NCI-H748 (cell line): ENCODE data around the gene SEPTIN10.

ENCODE experiments used
- DNase-seq: peaks from one replicate; lab custom pipeline; 2025; ENCODE audit not compliant: unreplicated experiment; lab: John Stamatoyannopoulos, UW

The SEPTIN10 gene

DNA sequence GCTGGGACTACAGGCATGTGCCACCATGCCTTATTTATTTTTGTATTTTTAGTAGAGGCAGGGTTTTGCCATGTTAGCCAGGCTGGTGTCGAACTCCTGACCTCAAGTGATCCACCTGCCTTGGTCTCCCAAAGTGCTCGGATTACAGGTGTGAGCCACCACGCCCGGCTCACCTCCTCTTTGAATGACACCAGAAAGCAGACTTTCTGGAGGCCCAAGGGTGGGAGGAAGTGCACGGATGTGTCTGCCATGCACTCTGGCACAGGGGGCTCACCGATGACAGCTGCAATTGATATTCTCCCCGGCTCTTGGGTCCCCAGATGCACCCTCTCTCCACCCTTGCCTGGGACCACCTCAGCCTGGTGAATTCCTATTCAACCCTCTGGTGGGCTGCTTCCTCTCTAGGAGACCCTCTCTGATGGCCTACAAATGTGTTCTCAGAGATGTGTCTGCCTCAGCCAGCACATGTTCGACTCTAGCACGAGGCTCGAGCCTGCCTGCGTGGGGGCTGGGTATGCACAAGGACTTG is 87.3 kb downstream of the SEPTIN10 start:
- no peak for DNase-seq

DNA sequence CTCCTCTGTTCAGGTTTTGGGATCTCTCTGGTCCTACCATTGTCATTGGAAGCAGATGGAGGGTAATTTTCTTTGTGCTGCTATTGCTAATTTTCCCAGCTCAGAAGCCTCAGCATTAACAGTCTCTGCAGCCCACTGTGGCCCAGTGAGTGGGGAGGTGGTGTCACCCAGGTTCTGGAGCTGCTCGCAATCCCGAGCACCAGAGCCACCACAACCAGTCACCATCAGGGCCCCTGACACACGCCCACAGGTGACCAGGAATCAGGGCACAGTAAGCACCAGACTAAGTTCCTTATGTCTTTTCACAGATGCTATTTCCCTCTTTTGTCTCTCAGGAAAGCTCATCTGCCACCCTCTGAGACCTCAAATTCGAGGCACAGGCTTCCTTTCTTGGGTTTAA is 87.9 kb downstream of the SEPTIN10 start:
- DNase-seq, result no peak

DNA sequence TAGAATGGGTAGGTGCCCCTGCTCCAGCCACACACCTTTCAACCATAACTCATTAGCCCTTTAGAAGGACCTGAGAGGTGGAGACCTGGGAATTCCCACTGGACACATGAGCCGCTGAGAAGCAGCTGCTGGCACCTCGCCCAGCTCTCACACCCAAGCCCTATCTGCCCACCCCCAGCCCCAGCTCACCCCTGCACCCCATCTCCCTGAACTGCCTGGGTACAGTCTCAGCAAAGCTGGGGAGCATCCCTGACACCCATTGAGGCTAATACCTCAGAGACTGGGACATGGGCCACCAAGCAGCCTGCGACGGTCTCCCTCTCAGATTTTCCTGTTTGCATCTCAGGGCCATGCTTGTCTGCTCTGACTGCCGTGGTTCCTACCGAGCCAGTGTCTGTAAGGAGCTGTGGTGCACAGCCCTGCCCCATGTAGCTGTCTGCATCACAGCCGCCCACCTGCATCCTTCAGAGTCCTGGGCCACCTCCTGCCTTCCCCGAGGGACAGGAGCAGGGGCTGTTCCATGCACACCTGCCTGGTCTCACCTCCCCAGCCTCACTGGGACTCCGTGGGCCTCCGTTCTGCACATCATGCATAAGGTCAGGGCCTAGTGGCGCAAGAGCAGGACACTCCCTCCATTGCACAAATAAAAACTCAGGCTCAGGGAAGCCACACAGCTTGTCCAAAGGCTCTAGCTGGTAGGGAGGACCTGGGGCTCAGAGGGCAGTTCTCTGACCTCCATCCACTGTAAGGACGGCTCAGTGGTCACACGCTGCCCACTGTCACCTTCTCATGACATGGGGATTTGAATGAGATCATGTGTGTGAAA is 90.0 kb downstream of the SEPTIN10 start:
- no peak for DNase-seq

DNA sequence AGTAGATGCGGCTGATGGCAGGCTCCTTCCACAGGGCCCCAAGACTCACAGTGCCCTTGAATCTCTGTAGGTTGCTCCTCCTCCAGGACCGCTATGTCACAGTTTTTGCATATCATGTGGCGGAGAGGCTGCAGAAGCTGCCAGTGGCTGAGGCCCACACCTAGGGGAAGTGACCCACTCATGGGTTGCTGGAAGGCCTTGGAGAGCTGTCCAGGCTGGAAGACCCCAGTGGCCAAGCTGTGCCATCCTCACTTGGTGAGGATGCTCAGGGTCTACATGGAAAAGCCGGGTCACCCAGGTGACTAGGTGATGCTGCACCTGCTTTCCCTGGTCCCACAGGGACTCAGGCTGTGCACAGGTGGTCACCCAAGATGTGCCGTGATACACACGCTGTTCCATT is 90.6 kb downstream of the SEPTIN10 start:
- DNase-seq, result no peak

DNA sequence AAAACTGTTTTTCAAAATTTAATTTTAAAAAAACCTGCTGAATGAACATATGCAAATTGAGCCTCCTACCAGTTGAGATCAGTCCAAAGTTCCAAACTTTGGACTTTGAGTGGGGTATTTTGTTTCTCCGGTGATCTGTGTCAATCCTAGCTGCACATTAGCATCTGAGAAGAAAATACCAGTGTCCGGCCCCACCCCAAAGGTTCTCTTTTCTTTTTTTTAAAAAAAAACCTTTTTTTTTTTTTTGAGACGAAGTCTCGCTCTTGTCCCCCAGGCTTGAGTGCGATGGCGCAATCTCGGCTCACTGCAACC is 91.7 kb downstream of the SEPTIN10 start:
- no peak for DNase-seq

DNA sequence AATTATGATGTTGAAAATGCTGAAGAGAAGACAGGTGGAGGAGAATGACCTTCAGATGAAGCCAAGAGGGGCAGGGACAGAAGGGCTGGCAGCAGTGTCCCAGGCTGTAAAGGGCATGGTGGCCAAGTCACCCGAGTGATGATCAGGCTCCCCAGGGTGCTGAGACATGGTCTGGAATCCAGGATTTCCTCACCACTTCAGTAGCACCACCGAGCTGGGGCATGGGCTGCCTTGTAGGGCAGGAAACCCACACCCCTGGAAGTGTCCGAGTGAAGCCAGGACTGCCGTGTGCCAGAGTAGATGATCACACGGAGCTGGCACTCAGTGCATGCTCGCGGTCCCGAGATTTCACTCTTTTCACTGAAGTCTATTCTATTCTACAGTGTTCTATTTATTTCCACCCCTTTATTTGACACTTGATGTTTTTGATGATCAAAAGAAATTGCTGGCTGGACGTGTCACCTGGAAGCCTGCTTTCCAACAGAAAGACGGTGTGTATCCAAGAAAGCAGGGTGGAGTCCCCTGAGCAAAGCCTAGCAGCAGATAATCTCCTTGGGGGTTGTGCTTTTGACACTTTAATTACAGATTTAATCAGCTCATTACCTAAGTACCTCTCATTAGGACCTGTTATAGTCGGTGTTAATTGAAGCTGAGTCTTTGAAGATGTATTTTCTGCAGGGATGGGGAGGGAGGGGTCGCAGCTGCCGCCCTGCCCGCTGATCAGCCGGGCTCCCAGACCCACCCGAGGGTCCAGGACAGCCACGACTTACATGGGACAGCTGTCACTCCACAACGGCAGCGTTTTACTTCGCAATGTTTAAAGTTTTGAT is 92.3 kb downstream of the SEPTIN10 start:
- DNase-seq, result peak; percentile 7

DNA sequence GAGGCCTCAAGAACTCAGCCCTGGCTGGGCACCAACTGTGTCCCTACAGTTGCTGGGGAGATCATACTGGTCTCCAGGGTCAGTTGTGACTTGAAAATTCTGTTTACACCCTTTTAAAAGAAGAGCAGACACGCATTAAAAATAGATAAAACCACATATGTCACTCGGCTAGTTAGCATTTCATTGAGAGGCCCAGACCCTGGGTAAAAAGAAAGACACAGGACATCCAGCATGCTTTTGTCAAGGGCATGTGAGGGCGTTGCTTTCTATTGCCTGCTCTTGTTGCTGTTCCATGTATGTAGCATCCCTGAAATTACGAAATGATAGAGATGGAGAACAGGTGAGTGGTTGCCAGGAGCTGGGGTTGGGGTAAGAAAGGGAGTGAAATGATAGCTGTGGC is 94.3 kb downstream of the SEPTIN10 start:
- no peak for DNase-seq

DNA sequence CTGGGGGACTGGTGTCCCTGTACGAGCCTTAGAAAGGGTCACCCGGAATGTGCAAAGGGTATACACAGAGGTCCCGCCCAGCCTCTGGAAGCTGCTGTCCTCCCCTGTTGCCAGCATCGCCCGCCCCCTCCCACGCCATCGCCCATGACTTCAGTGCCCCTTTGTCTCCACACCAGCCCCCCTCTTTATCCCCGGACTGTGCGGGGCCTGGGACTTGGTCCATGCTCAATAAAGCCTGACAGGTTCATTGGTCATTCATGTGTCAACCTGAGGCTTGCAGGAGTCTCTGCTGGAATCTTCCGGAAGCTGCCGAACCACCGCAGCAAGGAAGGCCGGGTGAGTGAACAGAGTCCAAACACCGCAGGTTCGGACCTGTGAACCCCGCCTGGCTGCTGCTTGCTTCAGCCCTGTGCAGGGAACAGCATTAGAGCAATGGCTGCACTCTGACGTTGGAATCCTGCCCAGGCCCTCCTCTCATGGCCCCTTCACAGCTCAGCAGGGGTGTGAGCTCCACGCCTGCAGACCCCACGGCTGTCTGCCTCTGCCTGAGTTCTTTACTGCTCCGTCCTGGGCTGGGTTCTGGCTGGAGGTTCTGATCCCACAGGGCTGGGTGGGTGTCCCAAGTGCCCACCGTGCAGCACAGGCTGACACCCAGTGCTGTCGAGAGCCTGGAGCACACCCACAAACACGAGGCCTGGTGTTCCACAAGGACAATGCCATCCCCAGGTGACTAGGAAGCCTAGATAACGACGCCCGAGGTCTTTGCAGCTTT is 96.5 kb downstream of the SEPTIN10 start:
- DNase-seq, result no peak

DNA sequence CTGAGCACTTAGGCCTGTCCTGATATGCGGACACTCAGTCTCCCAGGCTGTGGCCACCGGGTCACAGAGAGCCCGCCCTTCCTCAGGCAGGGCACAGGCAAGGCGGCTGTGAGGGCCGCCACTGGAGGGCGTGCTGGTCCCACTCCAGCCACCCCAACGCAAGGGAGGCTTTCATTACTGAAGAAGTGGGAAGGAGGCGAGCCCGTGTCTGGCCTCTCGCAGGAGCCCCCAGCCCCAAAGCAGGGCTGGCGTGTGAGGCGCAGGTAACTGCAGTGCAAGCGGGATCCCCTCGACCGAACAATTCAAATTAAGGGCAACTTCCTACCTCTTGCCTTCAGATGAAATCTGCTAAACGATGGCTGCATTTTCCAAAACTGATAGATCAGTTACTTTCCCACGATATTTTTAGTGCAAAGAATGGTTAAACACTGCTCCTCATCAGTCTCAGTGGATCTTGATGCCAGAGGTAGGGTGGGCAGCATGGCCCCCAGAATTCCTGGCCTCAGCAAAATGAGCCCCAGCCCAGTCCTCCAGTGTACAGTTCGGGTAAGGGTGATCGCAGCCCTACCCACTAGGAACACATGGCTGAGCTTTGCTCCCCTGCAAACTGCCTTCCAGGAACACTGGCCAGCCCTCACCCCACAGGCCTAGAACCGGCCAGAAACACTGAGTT is 97.2 kb downstream of the SEPTIN10 start:
- DNase-seq, result peak; percentile 28

DNA sequence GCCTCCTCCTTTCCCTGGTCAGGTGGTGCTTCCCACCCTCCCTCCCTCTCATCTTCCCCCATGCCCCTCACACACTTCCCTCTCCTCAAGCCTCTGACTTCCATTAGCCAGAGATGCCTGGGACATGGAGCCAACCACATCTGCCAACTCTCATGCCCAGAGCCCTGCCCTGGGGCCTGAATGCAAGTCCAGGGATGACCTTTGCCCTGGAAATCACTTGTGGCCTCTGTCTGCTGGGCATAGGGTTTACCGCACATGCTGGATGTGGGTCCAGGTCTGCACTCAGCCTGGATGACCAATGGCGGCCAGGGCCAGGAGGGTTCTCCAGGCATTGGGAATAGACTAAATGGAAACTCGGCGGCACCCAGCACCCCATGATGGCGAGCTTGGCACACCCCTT is 98.9 kb downstream of the SEPTIN10 start:
- DNase-seq, result no peak

DNA sequence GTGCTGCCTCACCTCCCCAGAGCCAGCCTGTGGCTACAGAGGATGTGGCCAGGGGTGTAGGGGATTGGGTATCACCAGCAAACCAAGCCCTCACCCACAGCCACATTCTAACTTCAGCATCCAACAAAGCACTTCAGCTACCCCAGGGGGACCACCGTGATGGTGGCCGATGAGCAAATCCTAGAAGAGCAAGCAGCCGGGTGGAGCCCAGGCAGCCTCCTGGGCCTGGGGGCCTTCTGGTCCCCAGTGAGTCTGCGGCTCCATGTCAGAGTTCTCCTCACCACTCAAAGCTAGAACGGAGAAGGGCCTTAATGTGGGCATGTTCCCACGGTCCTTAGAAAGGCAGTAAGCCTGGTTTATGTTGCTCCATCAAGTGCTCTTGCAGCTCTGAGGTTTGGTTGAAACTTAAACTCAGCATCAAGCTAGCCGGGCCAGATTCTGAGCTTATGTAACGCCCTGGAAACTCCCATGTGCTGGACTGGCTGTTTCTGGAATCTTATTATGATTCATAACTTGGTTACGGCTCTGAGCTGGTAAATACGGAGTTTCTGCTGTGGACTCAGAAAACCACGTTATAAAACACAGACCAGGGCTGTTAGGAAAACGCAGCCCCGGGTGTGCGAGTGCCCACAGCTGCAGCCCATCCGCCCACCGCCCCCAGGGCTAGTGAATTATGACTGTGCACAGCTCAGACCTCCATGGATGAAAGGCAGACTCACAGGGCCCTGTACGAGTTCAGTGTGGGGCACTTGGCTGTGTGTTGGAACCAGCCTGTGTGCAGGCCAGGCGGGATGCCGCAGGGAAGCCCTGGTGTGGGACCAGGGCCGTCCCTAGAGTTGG is 99.8 kb downstream of the SEPTIN10 start:
- DNase-seq, result no peak

DNA sequence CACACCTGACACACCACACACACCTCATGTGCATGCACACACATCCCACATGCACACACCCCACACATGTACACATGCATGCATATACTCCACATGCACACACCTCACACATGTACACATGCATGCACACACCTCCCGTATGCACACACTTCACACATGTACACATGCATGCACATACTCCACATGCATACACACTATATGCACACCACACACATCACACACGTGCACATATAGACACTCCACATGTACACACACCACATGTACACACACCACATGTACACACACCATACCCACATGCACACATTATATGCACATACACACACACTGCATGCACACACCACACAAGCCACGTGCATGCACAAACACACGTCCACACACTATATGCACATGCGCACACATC is 100.5 kb downstream of the SEPTIN10 start:
- no peak for DNase-seq

DNA sequence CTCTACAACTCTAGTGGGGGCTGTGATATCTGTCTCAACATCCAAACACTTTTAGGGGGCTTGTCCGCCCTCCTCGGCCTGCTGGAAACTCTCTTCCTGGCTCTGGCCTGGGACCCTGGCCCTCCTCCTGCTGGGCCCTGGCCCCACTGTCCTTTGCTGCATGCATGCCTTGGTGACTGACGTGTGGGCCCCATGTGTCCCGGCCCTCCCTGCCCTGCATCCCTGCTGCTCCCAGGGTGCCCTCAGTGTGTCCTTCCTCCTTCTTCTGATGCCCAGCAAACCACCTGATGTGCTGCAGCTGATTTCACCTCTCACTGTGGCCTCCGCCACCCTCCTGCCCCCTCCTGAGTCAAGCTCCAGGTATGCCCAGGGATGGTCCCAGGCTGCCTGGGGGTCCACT is 101.7 kb downstream of the SEPTIN10 start:
- DNase-seq, result no peak

DNA sequence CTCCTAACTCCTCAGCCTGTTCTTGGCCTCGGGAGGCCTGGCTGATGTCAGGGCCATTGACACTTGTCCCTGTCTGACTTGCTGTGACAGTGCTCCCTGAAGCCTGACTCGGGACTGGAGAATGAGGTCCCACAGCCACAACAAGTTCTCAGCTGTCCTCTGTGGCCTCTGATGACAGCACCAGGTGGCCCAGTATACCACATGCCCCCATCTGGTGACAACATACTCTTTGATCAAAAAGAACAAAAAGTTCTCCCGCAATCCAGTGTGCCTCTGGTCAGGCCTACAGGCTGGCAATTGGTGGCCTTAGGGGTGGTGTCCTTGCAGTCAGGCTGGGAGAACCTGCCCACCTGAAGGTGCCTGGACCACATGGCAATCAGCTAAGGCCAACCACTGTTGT is 102.6 kb downstream of the SEPTIN10 start:
- no peak for DNase-seq

DNA sequence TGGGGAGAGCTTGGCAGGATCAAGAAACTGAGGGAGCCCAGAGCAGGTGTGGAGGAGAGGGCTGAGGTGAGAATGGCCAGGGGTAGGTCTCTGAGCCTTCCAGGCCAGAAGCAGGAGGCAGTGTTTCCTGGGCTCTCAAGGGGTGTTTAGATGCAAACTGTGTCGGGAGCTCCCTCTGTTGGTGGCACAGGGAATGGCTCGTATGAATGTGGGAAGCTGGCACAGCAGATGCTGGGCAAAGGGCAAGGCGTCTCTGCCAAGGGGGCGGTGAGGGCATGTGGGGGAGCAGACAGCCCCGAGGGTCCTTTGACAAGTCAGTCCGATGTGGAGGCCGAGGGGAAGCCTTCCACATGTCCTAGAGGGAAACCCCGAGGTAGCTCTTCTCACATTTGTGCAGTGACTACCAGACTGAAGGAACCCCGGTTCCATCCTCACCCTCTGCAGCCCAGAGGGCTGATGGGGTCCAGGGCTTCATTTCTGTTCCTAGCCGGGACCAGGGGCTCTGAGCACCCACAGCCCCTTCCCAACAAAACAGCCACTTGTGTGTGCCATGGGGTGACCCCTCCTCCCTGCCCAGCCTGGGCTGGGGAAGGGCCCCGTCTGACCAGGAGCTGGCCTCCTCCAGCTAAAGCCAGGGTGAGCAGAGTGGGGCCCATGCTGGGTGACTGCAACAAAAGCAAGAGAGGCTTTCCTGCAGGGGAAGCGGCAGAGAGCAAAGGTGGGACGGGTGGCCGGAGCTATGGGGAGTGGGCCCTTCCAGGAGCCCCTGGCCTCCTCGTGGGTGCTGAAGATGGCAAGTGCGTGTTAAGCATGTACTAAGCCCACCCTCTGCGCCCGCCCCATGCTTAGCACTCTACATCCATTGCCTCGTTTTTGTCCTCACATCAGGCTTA is 103.4 kb downstream of the SEPTIN10 start:
- DNase-seq, result peak; percentile 67

DNA sequence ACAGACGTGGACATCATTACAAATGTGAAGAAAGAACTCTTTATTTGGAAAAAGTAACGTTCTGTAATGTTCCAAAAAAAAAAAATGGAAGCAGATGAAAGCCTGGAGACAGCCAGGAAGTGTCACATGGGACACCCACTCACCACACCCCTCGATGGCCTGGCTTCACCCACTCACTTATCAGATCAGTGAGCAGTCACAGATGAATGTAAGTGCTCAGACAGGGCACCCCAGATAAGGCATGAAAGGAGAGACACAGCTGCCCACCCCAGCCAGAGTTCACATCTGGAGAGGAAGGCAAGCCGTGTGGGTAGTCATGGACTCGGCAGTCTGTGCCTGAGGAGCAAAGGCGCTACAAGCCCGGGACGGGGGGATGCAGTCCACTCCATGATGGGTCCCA is 105.2 kb downstream of the SEPTIN10 start:
- DNase-seq, result no peak

DNA sequence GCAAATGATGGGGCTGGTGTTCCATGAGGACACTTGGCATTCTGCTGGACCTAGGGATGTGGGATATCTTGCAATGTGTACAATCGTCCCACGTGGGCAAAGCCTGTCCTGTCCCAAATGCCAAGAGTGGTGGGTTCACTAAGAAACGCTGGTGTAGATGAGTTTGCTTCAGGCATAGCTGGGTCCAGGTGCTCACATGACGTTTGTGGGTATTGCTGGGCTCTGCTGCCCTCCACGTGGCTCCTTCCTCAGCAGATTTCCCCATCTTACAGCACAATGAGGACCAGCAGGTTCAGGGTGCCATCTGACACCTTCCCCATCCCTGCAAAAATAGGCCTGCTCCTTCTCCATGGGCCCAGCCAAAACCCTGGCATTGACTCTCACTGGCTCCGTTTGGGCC is 105.9 kb downstream of the SEPTIN10 start:
- no peak for DNase-seq

DNA sequence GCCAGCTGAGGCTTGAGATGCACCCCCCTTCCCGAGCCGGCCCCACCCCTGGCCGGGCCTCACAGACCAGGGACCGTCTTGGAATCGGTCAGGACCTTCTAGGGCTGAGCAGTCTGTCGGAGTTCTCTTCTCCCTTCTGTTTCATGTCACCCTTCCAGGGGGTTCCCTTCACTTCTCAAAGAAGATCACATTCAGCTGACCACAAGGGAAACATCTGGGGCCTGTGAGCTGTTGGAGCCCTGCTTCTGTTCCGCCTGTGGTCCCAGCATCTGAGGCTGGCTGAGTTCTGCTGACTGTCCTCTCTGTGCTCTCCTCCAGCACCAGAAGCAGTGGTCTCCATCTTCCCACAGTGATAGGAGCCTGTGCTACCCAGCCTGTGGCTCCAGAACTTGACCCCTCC is 106.5 kb downstream of the SEPTIN10 start:
- DNase-seq, result no peak

DNA sequence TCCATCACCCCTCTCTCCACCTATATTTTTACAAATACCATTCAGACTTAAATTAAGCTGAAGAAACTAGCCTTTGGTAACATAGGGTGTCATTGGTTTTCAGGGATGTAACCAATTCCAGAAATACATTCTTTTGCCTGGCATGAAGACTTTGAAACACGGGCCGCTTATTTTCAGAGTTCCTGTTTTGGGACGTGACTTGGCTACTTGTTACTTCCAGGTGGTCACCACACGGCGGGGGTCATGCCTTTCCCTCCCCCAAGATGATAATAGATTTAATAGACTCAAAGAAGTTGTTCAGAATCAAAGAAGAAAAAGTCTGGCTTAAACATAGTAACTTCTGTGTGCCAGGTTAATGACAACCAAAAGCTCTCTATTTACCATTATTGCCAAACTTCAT is 110.6 kb downstream of the SEPTIN10 start:
- no peak for DNase-seq
